NCI-H1092 (cell line): ENCODE measurements around the gene KCNG4.

Experiments
- DNase-seq: peaks from one replicate; lab custom pipeline; 2025; lab: John Stamatoyannopoulos, UW

KCNG4 gene

GRCh38 chr16:84239909-84240308 lies at the start of gene KCNG4:
Gene KCNG4 (minus strand): TSS chr16:84240012. CDS start chr16:84237485, 2,527 bp downstream.
- DNase-seq = no peak

DNA sequence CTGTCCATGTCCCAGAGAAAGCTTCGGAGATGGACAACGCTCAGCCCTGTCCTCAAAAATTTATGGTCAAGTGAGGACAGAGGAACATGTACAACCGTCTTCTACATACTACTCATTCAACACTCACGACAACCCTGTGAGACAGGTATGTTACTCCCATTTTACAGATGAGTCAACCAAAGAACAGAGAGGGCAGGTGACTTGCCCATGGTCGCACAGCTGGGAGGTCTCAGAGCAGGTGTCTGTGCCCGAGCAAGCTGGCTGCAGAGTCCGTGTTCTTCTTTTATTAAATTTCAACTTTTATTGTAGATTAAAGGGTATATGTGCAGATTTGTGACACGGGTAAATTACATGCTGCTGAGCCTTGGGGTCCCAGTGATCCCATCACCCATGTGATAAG lies 49.1 kb upstream of the KCNG4 start:
- DNase-seq = no peak

DNA sequence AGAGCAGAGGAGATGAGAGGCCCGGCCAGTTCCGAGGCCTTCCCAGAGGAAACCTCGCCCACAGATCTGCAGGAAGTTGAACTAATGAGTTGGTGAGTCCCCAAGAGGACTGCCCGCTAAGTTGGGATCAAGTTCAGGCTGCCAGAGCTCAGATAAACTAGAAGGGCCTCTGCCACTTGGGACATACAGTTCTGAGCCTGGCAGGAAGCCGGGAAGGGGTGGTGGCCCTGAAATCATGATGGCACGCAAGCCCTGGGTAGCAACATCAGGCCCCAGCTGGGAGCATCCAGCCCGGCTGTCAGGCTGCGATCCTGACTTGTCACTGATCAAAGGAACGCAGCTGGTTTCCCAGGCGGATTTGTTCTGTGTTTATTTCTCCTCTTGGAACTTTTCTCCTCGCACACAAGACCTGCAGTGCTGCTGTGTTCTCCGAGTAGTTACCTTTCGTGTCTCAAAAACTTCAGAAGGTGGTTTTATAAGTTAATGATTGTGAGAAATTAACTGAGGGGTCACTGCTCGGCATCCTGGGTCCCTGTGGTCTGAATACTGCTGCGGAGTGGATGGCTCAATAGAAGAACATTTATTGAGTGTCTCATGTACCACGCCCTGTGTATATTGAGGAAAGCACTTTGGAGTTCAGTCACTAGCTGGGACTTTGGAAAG lies 46.9 kb upstream of the KCNG4 start:
- no peak for DNase-seq

- DNase-seq = no peak
Measured at GRCh38 chr16:84284154-84284722, 44.4 kb upstream of the KCNG4 start.

GRCh38 chr16:84283314-84284153 lies 43.7 kb upstream of the KCNG4 start:
- DNase-seq = no peak

DNA sequence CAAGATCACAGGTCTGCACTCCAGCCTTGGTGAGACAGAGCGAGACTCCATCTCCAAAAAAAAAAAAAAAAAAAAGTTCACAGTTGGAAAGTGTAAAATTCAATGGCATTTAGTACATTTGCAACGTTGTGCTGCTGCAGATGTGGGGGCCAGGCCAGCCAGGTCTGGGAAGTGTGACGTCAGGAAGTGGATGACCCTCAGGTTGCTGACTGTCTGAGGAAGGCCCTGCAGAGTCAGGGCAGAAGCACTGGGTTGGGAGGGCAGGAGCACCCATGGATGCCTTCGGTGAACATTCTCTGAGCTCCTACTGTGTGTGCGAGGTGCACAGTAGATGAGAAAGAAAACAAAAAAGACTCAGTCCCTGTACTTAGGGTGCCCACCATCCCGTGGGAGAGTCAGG lies 42.7 kb upstream of the KCNG4 start:
- DNase-seq = no peak

DNA sequence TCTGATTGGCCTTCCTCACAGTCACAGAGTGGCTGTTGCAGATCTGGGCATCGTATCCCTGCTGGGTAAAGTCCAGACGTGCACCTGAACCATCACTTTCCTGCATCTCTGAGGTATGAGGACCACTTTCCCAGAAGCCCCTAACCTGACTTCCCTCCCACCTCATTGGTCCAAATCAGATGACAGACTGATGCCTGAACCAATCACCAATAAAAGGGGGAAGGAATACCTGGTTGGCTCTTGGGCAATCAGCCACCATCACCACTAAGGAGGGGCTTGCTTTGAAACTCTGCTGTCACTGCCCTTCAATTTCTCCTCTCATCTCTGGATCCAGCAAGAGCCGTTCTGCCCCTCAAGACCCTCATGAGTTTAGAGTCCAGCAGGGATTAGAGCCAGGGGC lies 41.3 kb upstream of the KCNG4 start:
- no peak for DNase-seq

DNA sequence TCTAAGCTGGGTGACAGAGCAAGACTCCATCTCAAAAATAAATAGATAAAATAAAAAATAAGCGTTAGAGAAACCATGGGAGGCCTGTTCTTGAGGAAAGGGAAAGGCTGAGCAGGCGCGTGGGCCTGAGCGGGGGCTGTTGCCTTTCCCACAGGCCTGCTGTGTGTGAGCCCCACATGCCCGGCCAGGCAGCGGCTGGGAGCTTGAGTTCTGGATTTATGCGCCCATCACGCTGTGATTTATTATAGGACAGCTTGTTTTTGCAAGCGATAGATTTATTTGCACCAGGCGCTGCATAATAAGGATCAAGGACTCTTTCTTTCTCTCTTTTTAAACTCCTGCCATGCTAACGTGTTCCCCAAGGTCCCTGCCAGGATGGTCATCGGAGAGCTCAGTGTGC lies 40.1 kb upstream of the KCNG4 start:
- no peak for DNase-seq

GRCh38 chr16:84278968-84279367 lies 39.2 kb upstream of the KCNG4 start:
- DNase-seq = no peak

DNA sequence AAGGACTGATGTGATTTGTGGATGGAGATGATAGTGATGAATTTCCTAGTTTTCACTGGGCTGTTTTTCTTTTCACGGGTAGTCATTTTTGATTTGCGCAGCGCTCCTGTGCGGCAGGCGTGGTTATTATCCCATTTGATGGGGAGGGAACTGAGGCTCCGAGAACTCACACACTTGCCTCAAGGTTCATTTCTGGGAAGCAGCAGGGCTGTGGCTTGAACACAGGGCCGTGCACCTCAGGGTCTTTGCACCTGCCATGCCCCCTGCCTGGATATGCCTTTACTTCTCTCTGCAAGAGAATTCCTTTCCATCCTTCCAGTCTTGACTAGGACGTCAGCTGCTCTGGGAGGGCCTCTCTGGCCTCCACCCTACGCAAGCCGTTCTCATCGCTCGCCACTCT lies 38.5 kb upstream of the KCNG4 start:
- no peak for DNase-seq

GRCh38 chr16:84277244-84277823 lies 37.5 kb upstream of the KCNG4 start:
- peak; percentile 56 for DNase-seq

GRCh38 chr16:84275585-84276151 lies 35.9 kb upstream of the KCNG4 start:
- no peak for DNase-seq

GRCh38 chr16:84274515-84274914 lies 34.7 kb upstream of the KCNG4 start:
- DNase-seq = no peak

- no peak for DNase-seq
Measured at GRCh38 chr16:84272740-84273320, 33.0 kb upstream of the KCNG4 start.

DNA sequence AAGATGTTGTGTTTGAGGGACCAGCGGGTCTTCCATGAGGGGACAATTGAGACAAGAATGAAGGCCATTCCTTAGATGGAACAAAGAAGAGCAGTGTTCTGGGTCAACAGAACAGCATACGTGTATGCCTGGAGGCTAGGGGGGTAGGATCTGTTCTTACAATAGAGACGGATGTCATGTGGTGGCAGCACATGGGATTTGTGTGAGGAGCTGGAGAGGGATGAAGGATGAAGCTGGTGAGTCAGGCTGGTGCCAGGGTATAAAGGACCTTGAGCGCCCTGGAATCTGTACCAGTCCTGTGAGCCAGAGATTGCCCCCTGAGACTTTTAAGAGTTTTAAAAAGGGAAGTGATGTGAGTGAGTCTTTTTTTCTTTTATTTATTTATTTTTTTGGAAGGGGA lies 32.1 kb upstream of the KCNG4 start:
- DNase-seq = no peak

DNA sequence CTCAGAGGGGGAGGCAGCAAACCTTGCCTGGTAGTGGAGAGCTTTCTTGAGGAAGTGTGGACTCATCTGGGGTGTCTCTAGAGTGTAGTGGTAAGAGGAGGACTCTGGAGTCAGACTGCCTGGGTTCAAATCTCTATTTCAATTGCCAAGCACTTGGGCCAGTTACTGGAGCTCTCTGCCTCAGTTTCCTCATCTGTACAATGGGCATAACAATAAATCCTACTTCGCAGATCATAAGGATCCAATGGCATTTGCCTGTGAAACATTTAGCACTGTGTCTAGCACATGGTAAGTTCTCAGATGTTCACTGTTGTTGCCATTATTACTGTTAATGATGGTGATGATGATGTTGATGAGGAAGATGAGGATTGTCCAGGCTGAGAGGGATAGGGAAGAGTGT lies 31.2 kb upstream of the KCNG4 start:
- no peak for DNase-seq

GRCh38 chr16:84270531-84270930 lies 30.7 kb upstream of the KCNG4 start:
- no peak for DNase-seq

- no peak for DNase-seq
Measured at GRCh38 chr16:84270071-84270470, 30.3 kb upstream of the KCNG4 start.

- peak; percentile 7 for DNase-seq
Measured at GRCh38 chr16:84268291-84269040, 28.7 kb upstream of the KCNG4 start.

GRCh38 chr16:84267380-84267779 lies 27.6 kb upstream of the KCNG4 start:
- no peak for DNase-seq

DNA sequence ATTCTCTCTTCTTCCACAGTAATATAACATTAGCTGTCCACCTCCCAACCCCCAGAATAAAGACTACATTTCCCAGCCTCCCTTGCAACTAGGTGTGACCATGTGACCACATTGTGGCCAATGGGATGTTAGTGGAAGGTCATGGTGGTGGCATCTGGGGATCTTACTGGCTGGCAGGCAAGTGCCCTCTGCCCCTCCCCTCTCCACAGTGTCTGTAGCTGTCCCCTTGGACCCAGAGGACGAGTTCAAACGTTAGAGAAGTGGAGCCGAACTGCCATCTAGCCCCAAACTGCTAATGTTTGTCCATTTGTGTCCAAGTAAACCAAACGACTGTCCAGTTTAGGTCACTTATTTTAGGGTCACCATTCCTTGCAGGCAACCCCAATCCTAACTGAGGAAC lies 26.6 kb upstream of the KCNG4 start:
- DNase-seq = no peak
